ENCODE measurements around the gene ST8SIA2.

Gene ST8SIA2

DNA sequence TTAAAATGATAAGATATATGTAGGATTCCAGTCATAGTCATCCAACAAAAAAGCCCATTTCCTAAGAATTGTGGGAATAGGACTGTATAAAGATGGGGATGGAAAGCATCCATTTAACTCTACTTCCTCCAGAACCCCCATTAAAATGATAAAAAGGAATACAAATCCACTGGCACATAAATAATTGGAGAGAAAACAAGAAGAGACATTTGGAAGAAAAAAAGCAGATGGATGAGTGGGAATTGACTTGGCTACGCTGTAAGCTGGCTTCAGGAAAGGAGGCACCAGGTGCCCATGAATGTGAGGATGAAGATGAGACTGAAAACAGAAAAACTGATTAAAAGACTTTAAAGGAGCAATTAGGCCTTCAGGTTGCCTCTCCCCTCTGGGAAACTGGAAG, 91.8 kb downstream of the ST8SIA2 start:
- TF ChIP-seq, protein P1, sequence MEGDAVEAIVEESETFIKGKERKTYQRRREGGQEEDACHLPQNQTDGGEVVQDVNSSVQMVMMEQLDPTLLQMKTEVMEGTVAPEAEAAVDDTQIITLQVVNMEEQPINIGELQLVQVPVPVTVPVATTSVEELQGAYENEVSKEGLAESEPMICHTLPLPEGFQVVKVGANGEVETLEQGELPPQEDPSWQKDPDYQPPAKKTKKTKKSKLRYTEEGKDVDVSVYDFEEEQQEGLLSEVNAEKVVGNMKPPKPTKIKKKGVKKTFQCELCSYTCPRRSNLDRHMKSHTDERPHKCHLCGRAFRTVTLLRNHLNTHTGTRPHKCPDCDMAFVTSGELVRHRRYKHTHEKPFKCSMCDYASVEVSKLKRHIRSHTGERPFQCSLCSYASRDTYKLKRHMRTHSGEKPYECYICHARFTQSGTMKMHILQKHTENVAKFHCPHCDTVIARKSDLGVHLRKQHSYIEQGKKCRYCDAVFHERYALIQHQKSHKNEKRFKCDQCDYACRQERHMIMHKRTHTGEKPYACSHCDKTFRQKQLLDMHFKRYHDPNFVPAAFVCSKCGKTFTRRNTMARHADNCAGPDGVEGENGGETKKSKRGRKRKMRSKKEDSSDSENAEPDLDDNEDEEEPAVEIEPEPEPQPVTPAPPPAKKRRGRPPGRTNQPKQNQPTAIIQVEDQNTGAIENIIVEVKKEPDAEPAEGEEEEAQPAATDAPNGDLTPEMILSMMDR (conservative IDR thresholded peaks at IDR 0.05): no peak
- no peak overlapping the region for H3K27ac ChIP-seq

DNA sequence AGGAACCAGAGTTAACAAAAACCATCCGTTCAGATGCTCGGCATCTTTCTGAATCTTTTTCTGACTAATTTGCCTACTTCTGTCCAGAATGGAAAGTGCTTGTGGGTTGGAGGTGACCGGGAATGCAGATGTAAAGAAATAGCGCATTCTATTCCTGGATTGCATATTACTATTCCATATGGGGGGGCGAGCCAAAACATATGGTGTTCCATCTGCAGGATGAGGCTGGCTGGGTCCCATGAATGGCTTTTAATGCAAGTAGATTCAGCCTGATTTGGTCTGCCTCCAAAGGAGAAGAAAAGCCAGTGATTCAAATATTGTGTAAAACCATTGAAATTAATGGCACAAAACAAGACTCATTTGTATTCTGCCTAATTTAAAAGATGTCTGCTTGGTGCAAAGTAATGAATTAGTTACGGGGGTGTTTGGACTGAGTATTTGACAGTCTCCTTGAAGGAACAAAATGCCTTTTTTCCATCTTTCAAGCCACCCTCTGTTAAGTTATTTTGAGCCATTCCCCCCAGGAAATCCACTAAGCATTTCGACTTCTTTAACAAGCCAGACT, 99.0 kb downstream of the ST8SIA2 start:
- H3K27ac ChIP-seq: no peak overlapping the region
- TF ChIP-seq, protein P1 (conservative IDR thresholded peaks at IDR 0.05): no peak

DNA sequence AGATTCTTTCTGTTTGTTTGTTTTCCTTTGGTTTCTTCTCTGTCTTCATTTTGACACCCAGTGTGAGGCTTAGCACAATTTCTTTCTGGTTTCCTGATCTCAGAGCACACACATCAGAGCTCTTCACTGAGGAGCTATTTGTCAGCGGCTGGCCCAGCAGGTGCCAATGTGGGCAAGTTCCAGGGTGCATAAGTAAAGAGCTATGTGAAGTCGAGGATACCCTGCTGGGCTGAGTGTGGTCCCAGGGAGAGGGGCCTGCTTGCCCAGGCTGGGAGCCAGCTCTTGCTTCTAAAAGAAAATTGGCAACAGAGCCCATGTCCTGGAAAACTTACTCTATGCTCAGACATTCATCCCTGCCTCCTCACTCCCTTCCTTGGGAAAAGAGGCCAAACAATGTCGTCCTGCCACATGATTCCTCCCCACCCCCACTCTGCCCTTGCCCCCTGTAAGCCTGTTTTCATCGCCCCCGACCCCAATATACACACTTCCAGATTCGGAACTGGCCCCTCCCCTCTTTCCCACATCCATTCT, 101.2 kb downstream of the ST8SIA2 start:
- no peak overlapping the region for H3K27ac ChIP-seq
- TF ChIP-seq, protein P1 (conservative IDR thresholded peaks at IDR 0.05): no peak

DNA sequence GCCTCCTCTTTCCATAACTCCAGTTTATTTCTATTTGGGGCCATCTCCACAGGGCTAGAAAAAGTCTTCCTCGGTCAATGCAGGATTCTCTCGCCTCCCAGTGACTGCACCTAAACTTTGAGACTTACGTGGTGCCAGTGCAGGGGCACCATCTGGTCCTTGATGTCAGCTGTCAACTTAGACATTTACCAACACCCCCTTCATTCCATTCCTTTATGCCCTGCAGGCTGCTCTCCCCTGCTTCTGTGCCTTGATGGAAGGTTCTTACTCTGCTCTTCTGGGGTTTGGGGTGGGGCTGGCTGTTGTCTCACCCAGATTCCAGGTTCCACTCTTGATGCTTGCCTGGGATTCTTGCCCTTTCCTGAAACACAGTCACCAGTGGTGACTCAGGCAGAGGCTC, 101.8 kb downstream of the ST8SIA2 start:
- TF ChIP-seq, protein P1 (conservative IDR thresholded peaks at IDR 0.05): no peak
- no peak overlapping the region for H3K27ac ChIP-seq

DNA sequence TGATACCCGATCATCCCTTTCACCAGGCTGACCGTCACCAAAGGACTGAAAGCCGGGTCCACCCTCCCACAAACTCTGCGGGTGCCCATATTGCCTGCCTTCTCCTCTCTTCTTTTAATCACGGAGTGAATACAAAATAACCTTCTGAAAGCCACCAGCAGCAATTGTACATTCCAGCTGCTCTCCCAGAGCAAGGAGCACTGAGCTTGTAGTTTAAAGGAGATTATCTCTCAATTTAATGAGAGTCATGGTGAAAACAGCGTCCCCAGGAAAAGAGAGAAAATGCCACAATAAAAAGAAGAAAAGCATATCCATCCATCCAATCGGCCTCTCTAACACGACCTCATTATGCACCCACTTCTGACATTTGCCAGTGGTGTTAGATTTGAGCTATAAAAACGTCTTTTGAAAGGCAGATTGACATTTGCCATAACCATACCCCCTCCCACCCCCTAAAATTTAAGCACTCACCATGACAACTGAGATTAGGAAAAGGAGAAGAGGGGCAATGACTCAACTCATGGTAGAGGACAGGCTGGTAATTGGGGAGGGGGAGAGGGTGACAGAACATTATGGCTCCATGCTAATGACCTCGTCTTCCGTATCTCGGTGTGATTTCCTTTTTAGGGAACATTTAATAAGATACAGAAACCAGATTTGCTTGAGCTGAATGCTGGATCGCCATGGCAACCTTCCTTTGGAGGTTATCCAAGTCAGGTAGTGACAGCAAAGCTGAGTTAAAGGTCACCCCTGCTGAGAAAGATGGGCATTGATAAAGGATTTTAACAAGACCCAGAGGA, 106.2 kb downstream of the ST8SIA2 start:
- TF ChIP-seq, protein P1 (conservative IDR thresholded peaks at IDR 0.05): no peak
- H3K27ac ChIP-seq: peak overlapping the region; percentile 49; the same call in 1 of the 2 replicates

DNA sequence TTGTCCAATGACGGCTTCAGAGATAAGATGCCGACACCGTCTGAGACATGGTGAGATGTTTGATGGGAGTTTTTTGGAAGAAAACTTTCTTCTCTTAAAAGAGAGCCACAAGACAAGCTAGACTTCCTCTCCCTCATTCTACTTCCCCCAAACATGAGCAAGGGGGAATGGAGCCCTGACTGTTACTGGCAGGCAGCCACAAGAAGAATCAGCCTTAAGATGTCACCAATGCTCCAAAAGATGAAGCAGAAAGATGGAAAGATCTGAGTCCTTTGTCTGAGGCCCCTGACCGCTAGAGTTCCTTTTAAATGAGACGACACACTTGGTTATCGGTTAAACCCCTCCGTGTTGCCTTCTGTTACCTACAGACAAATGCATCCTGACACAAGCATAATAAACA, 108.7 kb downstream of the ST8SIA2 start:
- TF ChIP-seq, protein P1 (conservative IDR thresholded peaks at IDR 0.05): no peak
- H3K27ac ChIP-seq: no peak overlapping the region

DNA sequence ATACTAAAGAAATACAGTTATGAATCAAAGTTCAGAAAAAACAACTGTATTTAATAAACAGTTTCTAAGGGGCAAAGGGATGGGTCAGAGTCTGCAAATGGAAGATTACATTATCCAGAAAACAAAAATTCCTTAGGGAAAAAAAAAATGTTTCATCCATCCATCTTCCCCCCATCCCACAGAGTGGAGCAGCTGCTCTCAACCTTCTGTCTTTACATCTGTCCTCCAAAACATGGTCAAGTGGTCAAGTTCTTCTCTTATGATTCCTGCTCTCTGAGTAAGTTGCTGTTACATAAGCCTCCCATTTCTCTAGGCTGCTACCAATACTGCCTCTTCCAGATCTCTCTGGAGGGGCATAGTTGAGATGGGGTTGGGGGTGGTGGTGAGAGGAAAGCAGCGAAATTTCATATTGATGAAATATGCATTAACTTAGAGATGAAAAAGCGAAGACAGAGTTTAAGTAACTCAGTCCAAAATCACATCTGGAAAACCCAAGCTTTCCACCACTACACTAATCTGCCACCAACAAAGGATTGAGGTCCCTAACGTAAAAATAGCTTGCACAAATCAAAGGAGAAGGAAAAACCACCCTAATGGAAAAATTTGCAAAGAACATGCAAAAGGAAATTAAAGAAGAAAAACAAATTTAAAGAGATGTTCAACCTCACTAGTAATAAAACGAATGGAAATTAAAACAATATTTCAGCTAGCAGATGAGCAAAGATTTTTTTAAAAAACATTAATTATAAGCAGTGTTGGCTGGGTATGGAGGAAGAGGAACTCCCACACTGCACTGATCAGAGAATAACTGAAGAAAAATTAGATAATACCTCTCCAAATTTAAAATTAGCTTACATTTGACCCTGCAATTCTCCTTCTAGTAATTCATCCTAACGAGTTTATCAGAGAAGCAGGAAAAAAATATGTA, 109.5 kb downstream of the ST8SIA2 start:
- no peak overlapping the region for H3K27ac ChIP-seq
- TF ChIP-seq, protein P1 (conservative IDR thresholded peaks at IDR 0.05): no peak

All from VCaP (cell line).